WTC11 (cell line): ENCODE data around the gene TNIP1. TPM values are rescaled to one million over a fixed set of nuclear protein-coding genes. Genes with fewer than 3 reads are reported as not detected.

ENCODE experiments used
- ATAC-seq: fragments of 200-7000 bp; cut with Tn5 transposase; 2 replicates; pipeline ENCODE4 v1.10.0; 2021; ENCODE audit warnings: mild to moderate bottlenecking, moderate library complexity
- CTCF ChIA-PET: fragments of 300-600 bp; sonication (Branson Sonifier 250); formaldehyde crosslinking; loops from one replicate; lab custom pipeline; 2021; ENCODE audit warnings: antibody characterized with exemption; lab: Charles Lee
- POLR2A ChIA-PET: fragments of 350-600 bp; sonication (Branson Sonifier 250); formaldehyde crosslinking; loops from one replicate; lab custom pipeline; 2021; ENCODE audit warnings: antibody characterized with exemption; lab: Charles Lee
- DNase-seq: peaks from one replicate; pipeline ENCODE4 v3.0.0; 2021; ENCODE audit warnings: low spot score
- H3K27ac Mint-ChIP-seq: 2 replicates; pipeline ENCODE4 v1.8.0; 2021; ENCODE audit warnings: mixed read lengths
- H3K27me3 Mint-ChIP-seq: 2 replicates; pipeline ENCODE4 v1.8.0; 2021; ENCODE audit warnings: low read depth, mild to moderate bottlenecking, moderate library complexity, mixed read lengths
- H3K36me3 Mint-ChIP-seq: 2 replicates; pipeline ENCODE4 v1.8.0; 2021; ENCODE audit warnings: mixed read lengths
- H3K4me1 Mint-ChIP-seq: 2 replicates; pipeline ENCODE4 v1.8.0; 2022; ENCODE audit warnings: mixed read lengths
- H3K4me3 Mint-ChIP-seq: 2 replicates; pipeline ENCODE4 v1.8.0; 2021; ENCODE audit warnings: mild to moderate bottlenecking, moderate library complexity, mixed read lengths
- H3K9me3 Mint-ChIP-seq: 2 replicates; pipeline ENCODE4 v1.8.0; 2021; ENCODE audit warnings: mixed read lengths
- FOXK1 ChIP-seq: sonication (generic); formaldehyde crosslinking; IDR thresholded peaks from 2 replicates; pipeline ENCODE4 v1.8.0; 2022; ENCODE audit warnings: mild to moderate bottlenecking, moderate library complexity, missing genetic modification reagents
- GRHL2 ChIP-seq: fragments of 250-450 bp; sonication (Bioruptor Pico); IDR thresholded peaks from 2 replicates; pipeline ENCODE4 v1.8.0; 2022; ENCODE audit warnings: mild to moderate bottlenecking, moderate library complexity; ENCODE audit not compliant: insufficient replicate concordance, severe bottlenecking
- NFATC4 ChIP-seq: fragments of 250-450 bp; sonication (Bioruptor Pico); IDR thresholded peaks from 2 replicates; pipeline ENCODE4 v1.9.0; 2021; ENCODE audit warnings: mild to moderate bottlenecking
- PRRX2 ChIP-seq: fragments of 250-450 bp; sonication (Bioruptor Pico); IDR thresholded peaks from 2 replicates; pipeline ENCODE4 v1.8.0; 2021; ENCODE audit warnings: mild to moderate bottlenecking
- RELA ChIP-seq: sonication (generic); formaldehyde crosslinking; IDR thresholded peaks from 2 replicates; pipeline ENCODE4 v1.8.1; 2022; ENCODE audit warnings: missing genetic modification reagents, mild to moderate bottlenecking, borderline replicate concordance
- TP53 ChIP-seq: sonication (generic); formaldehyde crosslinking; IDR thresholded peaks from 2 replicates; pipeline ENCODE4 v1.8.1; 2023; ENCODE audit warnings: mild to moderate bottlenecking, missing genetic modification reagents
- ZBTB21 ChIP-seq: sonication (generic); formaldehyde crosslinking; IDR thresholded peaks from 2 replicates; pipeline ENCODE4 v1.8.1; 2023; ENCODE audit warnings: mild to moderate bottlenecking, missing genetic modification reagents, borderline replicate concordance
- ZNF121 ChIP-seq: sonication (generic); formaldehyde crosslinking; IDR thresholded peaks from 2 replicates; pipeline ENCODE4 v1.8.0; 2023; ENCODE audit warnings: missing genetic modification reagents
- ZNF423 ChIP-seq: fragments of 250-450 bp; sonication (Bioruptor Pico); IDR thresholded peaks from 2 replicates; pipeline ENCODE4 v2.1.2; 2022; ENCODE audit warnings: mild to moderate bottlenecking, moderate library complexity
- total RNA-seq: library from RNA; stranded (reverse); gene quantifications from 3 replicates; pipeline ENCODE4 v1.2.3, GENCODE V29; 2021
- TF ChIP-seq, protein P1 (sequence below): sonication (generic); formaldehyde crosslinking; IDR thresholded peaks from 2 replicates; pipeline ENCODE4 v1.8.0; 2022; ENCODE audit warnings: mild to moderate bottlenecking, missing genetic modification reagents
- TF ChIP-seq, protein P2 (sequence below): sonication (generic); formaldehyde crosslinking; IDR thresholded peaks from 2 replicates; pipeline ENCODE4 v1.8.0; 2022; ENCODE audit warnings: mild to moderate bottlenecking, missing genetic modification reagents
- TF ChIP-seq, protein P3 (sequence below): sonication (generic); formaldehyde crosslinking; IDR thresholded peaks from 2 replicates; pipeline ENCODE4 v1.8.0; 2022; ENCODE audit warnings: mild to moderate bottlenecking, missing genetic modification reagents
- TF ChIP-seq, protein P4 (sequence below): sonication (generic); formaldehyde crosslinking; IDR thresholded peaks from 2 replicates; pipeline ENCODE4 v1.8.1; 2023; ENCODE audit warnings: mild to moderate bottlenecking, missing genetic modification reagents
- TF ChIP-seq, protein P5 (sequence below): sonication (generic); formaldehyde crosslinking; conservative IDR thresholded peaks from 2 replicates; pipeline ENCODE4 v1.8.1; 2022; ENCODE audit warnings: mild to moderate bottlenecking, missing genetic modification reagents
- TF ChIP-seq, protein P6 (sequence below): sonication (generic); formaldehyde crosslinking; IDR thresholded peaks from 2 replicates; pipeline ENCODE4 v1.8.1; 2023; ENCODE audit warnings: mild to moderate bottlenecking, missing genetic modification reagents, borderline replicate concordance
- TF ChIP-seq, protein P7 (sequence below): sonication (generic); formaldehyde crosslinking; conservative IDR thresholded peaks from 2 replicates; pipeline ENCODE4 v1.8.1; 2023; ENCODE audit warnings: mild to moderate bottlenecking, low read depth, missing genetic modification reagents, moderate library complexity

Gene TNIP1
- total RNA-seq, 1 experiment from 2014 or later, result 41.1 TPM

DNA sequence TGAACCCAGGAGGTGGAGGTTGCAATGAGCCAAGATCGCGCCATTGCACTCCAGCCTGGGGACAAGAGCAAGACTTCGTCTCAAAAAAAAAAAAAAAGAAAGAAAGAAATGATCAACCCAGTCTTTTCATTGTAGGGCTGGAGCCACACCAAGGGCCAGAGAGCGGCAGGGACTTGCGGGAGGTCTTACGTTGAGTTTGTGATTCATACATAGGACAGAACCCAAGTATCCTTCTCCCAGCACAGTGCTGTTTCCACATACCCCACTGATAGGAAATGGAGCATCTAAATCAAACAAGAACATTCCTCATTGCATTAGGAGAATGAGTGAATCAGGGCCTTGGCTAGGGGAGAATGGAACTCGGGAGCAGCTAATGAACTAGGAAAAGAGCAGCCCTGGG, 3.5 kb upstream of the TNIP1 start:
- Mint-ChIP-seq H3K4me3 (no peak overlapping the region), H3K4me1 (peaks cover 23% of the 10 kb centered on the region), H3K27me3 (no peaks in the 10 kb centered on the region), H3K27ac (no peak overlapping the region)
- no peak for ATAC-seq
- TF ChIP-seq FOXK1 (CRISPR knock-in tag) (no peak), ZBTB21 (CRISPR knock-in tag) (no peak), RELA (CRISPR knock-in tag) (no peak), ZNF121 (CRISPR knock-in tag) (no peak)
- TF ChIP-seq, all 79 proteins: peak for 0
- ChIA-PET CTCF (interaction anchor here (0.9 to 4.6 kb wide), 3 partner anchors 14 to 33 kb away, joined by 3 to 40 read pairs (median 7); no protein-coding TSS in a partner anchor), POLR2A (no interaction called here)
- no peak for DNase-seq
- Mint-ChIP-seq H3K9me3 (no peaks in the 10 kb centered on the region), H3K36me3 (no peaks in the 10 kb centered on the region)

DNA sequence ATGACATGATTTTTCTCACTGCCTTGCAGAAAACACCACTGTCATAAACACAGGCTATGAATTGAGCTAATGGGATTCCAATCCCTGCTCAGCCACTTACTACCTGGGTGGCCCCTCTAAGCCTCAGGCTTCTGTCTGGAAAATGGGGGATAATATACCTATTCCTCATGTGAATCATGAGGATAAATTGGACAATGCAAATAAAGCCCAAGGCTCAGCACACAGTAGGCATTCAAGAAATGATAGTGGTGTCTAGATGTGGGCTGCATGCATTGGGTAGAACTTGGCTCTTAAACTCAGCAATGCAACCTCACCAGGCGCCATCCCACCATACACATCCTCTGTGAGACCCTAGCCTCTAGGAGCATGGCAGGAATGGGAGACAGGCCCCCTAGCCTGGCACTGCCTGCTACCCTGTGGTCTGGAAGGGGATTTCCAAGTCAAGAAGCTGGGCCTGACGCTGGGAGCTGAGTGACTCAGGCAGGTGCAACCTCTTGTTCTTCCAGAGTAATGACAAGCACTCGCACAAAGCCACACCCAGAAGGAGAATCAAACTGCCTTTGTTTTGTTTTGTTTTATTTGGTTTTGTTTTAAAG, 2.3 kb upstream of the TNIP1 start:
- ChIA-PET POLR2A (interaction anchor here (0.6 to 0.7 kb wide), 2 partner anchors 8 to 69 kb away, joined by 4 read pairs; no protein-coding TSS in a partner anchor), CTCF (interaction anchor here (0.6 to 6.1 kb wide), 8 partner anchors 10 to 156 kb away, joined by 3 to 45 read pairs (median 5); no protein-coding TSS in a partner anchor)
- H3K4me1 Mint-ChIP-seq, result peaks cover 27% of the 10 kb centered on the region
- H3K27me3 Mint-ChIP-seq, result no peaks in the 10 kb centered on the region
- no peak for DNase-seq
- H3K9me3 Mint-ChIP-seq, result no peaks in the 10 kb centered on the region
- no peak for ATAC-seq
- no peaks in the 10 kb centered on the region for H3K36me3 Mint-ChIP-seq
- H3K4me3 Mint-ChIP-seq, result no peak overlapping the region
- no peak overlapping the region for H3K27ac Mint-ChIP-seq
- TF ChIP-seq, protein P1, sequence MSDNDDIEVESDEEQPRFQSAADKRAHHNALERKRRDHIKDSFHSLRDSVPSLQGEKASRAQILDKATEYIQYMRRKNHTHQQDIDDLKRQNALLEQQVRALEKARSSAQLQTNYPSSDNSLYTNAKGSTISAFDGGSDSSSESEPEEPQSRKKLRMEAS (CRISPR knock-in tag), result no peak
- TF ChIP-seq GRHL2 (CRISPR knock-in tag) (no peak), TP53 (no peak), NFATC4 (CRISPR knock-in tag) (no peak), ZNF423 (CRISPR knock-in tag) (no peak), PRRX2 (CRISPR knock-in tag) (no peak)
- TF ChIP-seq, protein P2, sequence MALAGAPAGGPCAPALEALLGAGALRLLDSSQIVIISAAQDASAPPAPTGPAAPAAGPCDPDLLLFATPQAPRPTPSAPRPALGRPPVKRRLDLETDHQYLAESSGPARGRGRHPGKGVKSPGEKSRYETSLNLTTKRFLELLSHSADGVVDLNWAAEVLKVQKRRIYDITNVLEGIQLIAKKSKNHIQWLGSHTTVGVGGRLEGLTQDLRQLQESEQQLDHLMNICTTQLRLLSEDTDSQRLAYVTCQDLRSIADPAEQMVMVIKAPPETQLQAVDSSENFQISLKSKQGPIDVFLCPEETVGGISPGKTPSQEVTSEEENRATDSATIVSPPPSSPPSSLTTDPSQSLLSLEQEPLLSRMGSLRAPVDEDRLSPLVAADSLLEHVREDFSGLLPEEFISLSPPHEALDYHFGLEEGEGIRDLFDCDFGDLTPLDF (CRISPR knock-in tag), result no peak
- TF ChIP-seq, protein P3, sequence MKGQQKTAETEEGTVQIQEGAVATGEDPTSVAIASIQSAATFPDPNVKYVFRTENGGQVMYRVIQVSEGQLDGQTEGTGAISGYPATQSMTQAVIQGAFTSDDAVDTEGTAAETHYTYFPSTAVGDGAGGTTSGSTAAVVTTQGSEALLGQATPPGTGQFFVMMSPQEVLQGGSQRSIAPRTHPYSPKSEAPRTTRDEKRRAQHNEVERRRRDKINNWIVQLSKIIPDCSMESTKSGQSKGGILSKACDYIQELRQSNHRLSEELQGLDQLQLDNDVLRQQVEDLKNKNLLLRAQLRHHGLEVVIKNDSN (CRISPR knock-in tag), result no peak
- TF ChIP-seq, protein P4, sequence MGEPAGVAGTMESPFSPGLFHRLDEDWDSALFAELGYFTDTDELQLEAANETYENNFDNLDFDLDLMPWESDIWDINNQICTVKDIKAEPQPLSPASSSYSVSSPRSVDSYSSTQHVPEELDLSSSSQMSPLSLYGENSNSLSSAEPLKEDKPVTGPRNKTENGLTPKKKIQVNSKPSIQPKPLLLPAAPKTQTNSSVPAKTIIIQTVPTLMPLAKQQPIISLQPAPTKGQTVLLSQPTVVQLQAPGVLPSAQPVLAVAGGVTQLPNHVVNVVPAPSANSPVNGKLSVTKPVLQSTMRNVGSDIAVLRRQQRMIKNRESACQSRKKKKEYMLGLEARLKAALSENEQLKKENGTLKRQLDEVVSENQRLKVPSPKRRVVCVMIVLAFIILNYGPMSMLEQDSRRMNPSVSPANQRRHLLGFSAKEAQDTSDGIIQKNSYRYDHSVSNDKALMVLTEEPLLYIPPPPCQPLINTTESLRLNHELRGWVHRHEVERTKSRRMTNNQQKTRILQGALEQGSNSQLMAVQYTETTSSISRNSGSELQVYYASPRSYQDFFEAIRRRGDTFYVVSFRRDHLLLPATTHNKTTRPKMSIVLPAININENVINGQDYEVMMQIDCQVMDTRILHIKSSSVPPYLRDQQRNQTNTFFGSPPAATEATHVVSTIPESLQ (CRISPR knock-in tag), result no peak
- TF ChIP-seq, protein P5, sequence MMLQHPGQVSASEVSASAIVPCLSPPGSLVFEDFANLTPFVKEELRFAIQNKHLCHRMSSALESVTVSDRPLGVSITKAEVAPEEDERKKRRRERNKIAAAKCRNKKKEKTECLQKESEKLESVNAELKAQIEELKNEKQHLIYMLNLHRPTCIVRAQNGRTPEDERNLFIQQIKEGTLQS (CRISPR knock-in tag), result no peak
- TF ChIP-seq, protein P6, sequence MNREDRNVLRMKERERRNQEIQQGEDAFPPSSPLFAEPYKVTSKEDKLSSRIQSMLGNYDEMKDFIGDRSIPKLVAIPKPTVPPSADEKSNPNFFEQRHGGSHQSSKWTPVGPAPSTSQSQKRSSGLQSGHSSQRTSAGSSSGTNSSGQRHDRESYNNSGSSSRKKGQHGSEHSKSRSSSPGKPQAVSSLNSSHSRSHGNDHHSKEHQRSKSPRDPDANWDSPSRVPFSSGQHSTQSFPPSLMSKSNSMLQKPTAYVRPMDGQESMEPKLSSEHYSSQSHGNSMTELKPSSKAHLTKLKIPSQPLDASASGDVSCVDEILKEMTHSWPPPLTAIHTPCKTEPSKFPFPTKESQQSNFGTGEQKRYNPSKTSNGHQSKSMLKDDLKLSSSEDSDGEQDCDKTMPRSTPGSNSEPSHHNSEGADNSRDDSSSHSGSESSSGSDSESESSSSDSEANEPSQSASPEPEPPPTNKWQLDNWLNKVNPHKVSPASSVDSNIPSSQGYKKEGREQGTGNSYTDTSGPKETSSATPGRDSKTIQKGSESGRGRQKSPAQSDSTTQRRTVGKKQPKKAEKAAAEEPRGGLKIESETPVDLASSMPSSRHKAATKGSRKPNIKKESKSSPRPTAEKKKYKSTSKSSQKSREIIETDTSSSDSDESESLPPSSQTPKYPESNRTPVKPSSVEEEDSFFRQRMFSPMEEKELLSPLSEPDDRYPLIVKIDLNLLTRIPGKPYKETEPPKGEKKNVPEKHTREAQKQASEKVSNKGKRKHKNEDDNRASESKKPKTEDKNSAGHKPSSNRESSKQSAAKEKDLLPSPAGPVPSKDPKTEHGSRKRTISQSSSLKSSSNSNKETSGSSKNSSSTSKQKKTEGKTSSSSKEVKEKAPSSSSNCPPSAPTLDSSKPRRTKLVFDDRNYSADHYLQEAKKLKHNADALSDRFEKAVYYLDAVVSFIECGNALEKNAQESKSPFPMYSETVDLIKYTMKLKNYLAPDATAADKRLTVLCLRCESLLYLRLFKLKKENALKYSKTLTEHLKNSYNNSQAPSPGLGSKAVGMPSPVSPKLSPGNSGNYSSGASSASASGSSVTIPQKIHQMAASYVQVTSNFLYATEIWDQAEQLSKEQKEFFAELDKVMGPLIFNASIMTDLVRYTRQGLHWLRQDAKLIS (CRISPR knock-in tag), result no peak
- TF ChIP-seq, protein P7, sequence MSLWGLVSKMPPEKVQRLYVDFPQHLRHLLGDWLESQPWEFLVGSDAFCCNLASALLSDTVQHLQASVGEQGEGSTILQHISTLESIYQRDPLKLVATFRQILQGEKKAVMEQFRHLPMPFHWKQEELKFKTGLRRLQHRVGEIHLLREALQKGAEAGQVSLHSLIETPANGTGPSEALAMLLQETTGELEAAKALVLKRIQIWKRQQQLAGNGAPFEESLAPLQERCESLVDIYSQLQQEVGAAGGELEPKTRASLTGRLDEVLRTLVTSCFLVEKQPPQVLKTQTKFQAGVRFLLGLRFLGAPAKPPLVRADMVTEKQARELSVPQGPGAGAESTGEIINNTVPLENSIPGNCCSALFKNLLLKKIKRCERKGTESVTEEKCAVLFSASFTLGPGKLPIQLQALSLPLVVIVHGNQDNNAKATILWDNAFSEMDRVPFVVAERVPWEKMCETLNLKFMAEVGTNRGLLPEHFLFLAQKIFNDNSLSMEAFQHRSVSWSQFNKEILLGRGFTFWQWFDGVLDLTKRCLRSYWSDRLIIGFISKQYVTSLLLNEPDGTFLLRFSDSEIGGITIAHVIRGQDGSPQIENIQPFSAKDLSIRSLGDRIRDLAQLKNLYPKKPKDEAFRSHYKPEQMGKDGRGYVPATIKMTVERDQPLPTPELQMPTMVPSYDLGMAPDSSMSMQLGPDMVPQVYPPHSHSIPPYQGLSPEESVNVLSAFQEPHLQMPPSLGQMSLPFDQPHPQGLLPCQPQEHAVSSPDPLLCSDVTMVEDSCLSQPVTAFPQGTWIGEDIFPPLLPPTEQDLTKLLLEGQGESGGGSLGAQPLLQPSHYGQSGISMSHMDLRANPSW (CRISPR knock-in tag), result no peak
